Activated CD8-positive, alpha-beta T cell treated with anti-CD3 and anti-CD28 coated beads, Interleukin-2, amount 10 ng/mL, durations not matched to agents 7 days and 5 days (primary cell): ENCODE measurements around the gene GNG8. TPM values are rescaled to one million over a fixed set of nuclear protein-coding genes. Genes with fewer than 3 reads are reported as not detected.

Experiments
- ATAC-seq: fragments of 150-1000 bp; cut with Tn5 transposase; one replicate; pipeline ENCODE4 v1.10.0; 2021; ENCODE audit warnings: moderate library complexity
- CTCF ChIA-PET: fragments of 350-600 bp; sonication (Branson Sonifier 250); formaldehyde crosslinking; loops from one replicate; lab custom pipeline; 2021; ENCODE audit warnings: antibody characterized with exemption; lab: Charles Lee
- POLR2A ChIA-PET: fragments of 350-600 bp; sonication (Branson Sonifier 250); formaldehyde crosslinking; loops from one replicate; lab custom pipeline; 2021; ENCODE audit warnings: antibody characterized with exemption; lab: Charles Lee
- DNase-seq: peaks from one replicate; pipeline ENCODE4 v3.0.0-alpha.2; 2020
- H3K27ac Mint-ChIP-seq: one replicate; pipeline ENCODE4 v1.8.0; 2021; ENCODE audit warnings: mild to moderate bottlenecking, mixed read lengths
- H3K27me3 Mint-ChIP-seq: one replicate; pipeline ENCODE4 v1.8.0; 2021; ENCODE audit warnings: low read depth, mixed read lengths
- H3K36me3 Mint-ChIP-seq: one replicate; pipeline ENCODE4 v1.8.0; 2021; ENCODE audit warnings: low read depth, mixed read lengths
- H3K4me1 Mint-ChIP-seq: one replicate; pipeline ENCODE4 v1.8.0; 2021; ENCODE audit warnings: low read depth, mixed read lengths
- H3K4me3 Mint-ChIP-seq: one replicate; pipeline ENCODE4 v1.8.0; 2021; ENCODE audit warnings: mild to moderate bottlenecking, mixed read lengths
- H3K9me3 Mint-ChIP-seq: one replicate; pipeline ENCODE4 v1.8.0; 2022; ENCODE audit warnings: mixed read lengths; ENCODE audit not compliant: insufficient read depth
- total RNA-seq, 2 experiments: library from RNA; stranded (reverse); gene quantifications; one replicate each; pipeline ENCODE4 v1.2.3, GENCODE V29; 2021

GNG8 gene
- total RNA-seq, 2 experiments from 2014 or later, result not detected

- ChIA-PET POLR2A (interaction anchor here (0.7 to 2.6 kb wide), 2 partner anchors 9 to 252 kb away, joined by 3 to 11 read pairs; no protein-coding TSS in a partner anchor), CTCF (interaction anchor here (0.9 to 1.4 kb wide), 2 partner anchors 8 to 54 kb away, joined by 3 read pairs; no protein-coding TSS in a partner anchor)
- H3K27ac Mint-ChIP-seq, result no peak overlapping the region
- H3K4me3 Mint-ChIP-seq, result no peak overlapping the region
- ATAC-seq (no peak), DNase-seq (no peak)
- no peaks in the 10 kb centered on the region for H3K27me3 Mint-ChIP-seq
- peaks cover 76% of the 10 kb centered on the region for H3K4me1 Mint-ChIP-seq
- H3K9me3 Mint-ChIP-seq, result no peaks in the 10 kb centered on the region
- H3K36me3 Mint-ChIP-seq, result peaks cover 74% of the 10 kb centered on the region
Measured at GRCh38 chr19:46608178-46608577, 27.8 kb downstream of the GNG8 start.

GRCh38 chr19:46607448-46607841, 28.6 kb downstream of the GNG8 start:
- Mint-ChIP-seq H3K27me3 (no peaks in the 10 kb centered on the region), H3K4me3 (no peak overlapping the region), H3K36me3 (peaks cover 79% of the 10 kb centered on the region), H3K4me1 (peaks cover 78% of the 10 kb centered on the region), H3K9me3 (no peaks in the 10 kb centered on the region), H3K27ac (peak overlapping the region; percentile 44)
- DNase-seq (no peak), ATAC-seq (no peak)
- POLR2A ChIA-PET, result interaction anchor here (0.7 to 2.6 kb wide), 4 partner anchors 10 to 253 kb away, joined by 3 to 11 read pairs (median 3); no protein-coding TSS in a partner anchor
- CTCF ChIA-PET, result interaction anchor here (1.1 to 2.9 kb wide), 2 partner anchors 12 to 54 kb away, joined by 3 to 20 read pairs; partner anchors contain the start of gene DACT3

- ChIA-PET POLR2A (interaction anchor here (0.8 to 2.6 kb wide), 6 partner anchors 11 to 108 kb away, joined by 3 to 11 read pairs (median 4); partner anchors contain the start of gene DACT3), CTCF (interaction anchor here (1.1 to 2.9 kb wide), 4 partner anchors 8 to 78 kb away, joined by 3 to 20 read pairs (median 4); partner anchors contain the start of gene DACT3)
- H3K27me3 Mint-ChIP-seq, result no peaks in the 10 kb centered on the region
- no peaks in the 10 kb centered on the region for H3K9me3 Mint-ChIP-seq
- no peak for ATAC-seq
- peaks cover 77% of the 10 kb centered on the region for H3K4me1 Mint-ChIP-seq
- H3K4me3 Mint-ChIP-seq, result no peak overlapping the region
- H3K27ac Mint-ChIP-seq, result no peak overlapping the region
- H3K36me3 Mint-ChIP-seq, result peaks cover 83% of the 10 kb centered on the region
- no peak for DNase-seq
Measured at GRCh38 chr19:46606681-46607447, 29.1 kb downstream of the GNG8 start.

- POLR2A ChIA-PET, result interaction anchor here (1.2 to 2.3 kb wide), 4 partner anchors 14 to 109 kb away, joined by 3 to 9 read pairs (median 4); partner anchors contain the start of gene DACT3
- CTCF ChIA-PET, result interaction anchor here (1.2 to 2.9 kb wide), 3 partner anchors 9 to 77 kb away, joined by 3 to 20 read pairs (median 4); partner anchors contain the start of gene DACT3
- H3K27me3 Mint-ChIP-seq, result no peaks in the 10 kb centered on the region
- ATAC-seq (no peak), DNase-seq (no peak)
- peaks cover 68% of the 10 kb centered on the region for H3K4me1 Mint-ChIP-seq
- H3K27ac Mint-ChIP-seq, result peak overlapping the region; percentile 68
- H3K9me3 Mint-ChIP-seq, result no peaks in the 10 kb centered on the region
- no peak overlapping the region for H3K4me3 Mint-ChIP-seq
- H3K36me3 Mint-ChIP-seq, result peaks cover 82% of the 10 kb centered on the region
Measured at GRCh38 chr19:46606019-46606418, 30.0 kb downstream of the GNG8 start.

- CTCF ChIA-PET, result interaction anchor here (1.0 to 2.9 kb wide), 4 partner anchors 9 to 76 kb away, joined by 3 to 20 read pairs (median 4); partner anchors contain the start of gene DACT3
- Mint-ChIP-seq H3K9me3 (no peaks in the 10 kb centered on the region), H3K36me3 (peaks cover 77% of the 10 kb centered on the region), H3K4me1 (peaks cover 62% of the 10 kb centered on the region), H3K27ac (peak overlapping the region; percentile 68), H3K27me3 (no peaks in the 10 kb centered on the region), H3K4me3 (no peak overlapping the region)
- no peak for ATAC-seq
- POLR2A ChIA-PET, result interaction anchor here (0.6 to 2.3 kb wide), 6 partner anchors 8 to 109 kb away, joined by 3 to 9 read pairs (median 4); no protein-coding TSS in a partner anchor
- DNase-seq, result no peak
Measured at GRCh38 chr19:46605356-46605821, 30.6 kb downstream of the GNG8 start.

- ChIA-PET CTCF (interaction anchor here (1.0 to 2.9 kb wide), 2 partner anchors 10 to 57 kb away, joined by 5 to 20 read pairs; partner anchors contain the start of gene DACT3), POLR2A (interaction anchor here (1.1 to 2.3 kb wide), 4 partner anchors 9 to 82 kb away, joined by 4 to 9 read pairs (median 4); no protein-coding TSS in a partner anchor)
- ATAC-seq (no peak), DNase-seq (no peak)
- peaks cover 62% of the 10 kb centered on the region for H3K4me1 Mint-ChIP-seq
- H3K4me3 Mint-ChIP-seq, result no peak overlapping the region
- H3K27ac Mint-ChIP-seq, result no peak overlapping the region
- no peaks in the 10 kb centered on the region for H3K9me3 Mint-ChIP-seq
- no peaks in the 10 kb centered on the region for H3K27me3 Mint-ChIP-seq
- H3K36me3 Mint-ChIP-seq, result peaks cover 75% of the 10 kb centered on the region
Measured at GRCh38 chr19:46604781-46605355, 31.1 kb downstream of the GNG8 start.

- peak overlapping the region; percentile 100 for H3K27ac Mint-ChIP-seq
- ChIA-PET POLR2A (interaction anchor here (0.7 to 4.1 kb wide), 4 partner anchors 7 to 66 kb away, joined by 3 to 84 read pairs (median 16); no protein-coding TSS in a partner anchor), CTCF (interaction anchor here (0.9 to 6.7 kb wide), 4 partner anchors 9 to 58 kb away, joined by 3 to 84 read pairs (median 21); partner anchors contain the start of gene DACT3)
- H3K27me3 Mint-ChIP-seq, result peaks cover 2% of the 10 kb centered on the region
- H3K4me3 Mint-ChIP-seq, result peak overlapping the region; percentile 100
- H3K4me1 Mint-ChIP-seq, result peaks cover 56% of the 10 kb centered on the region
- peaks cover 5% of the 10 kb centered on the region for H3K9me3 Mint-ChIP-seq
- H3K36me3 Mint-ChIP-seq, result peaks cover 66% of the 10 kb centered on the region
- ATAC-seq (no peak), DNase-seq (no peak)
Measured at GRCh38 chr19:46603752-46604231, 32.2 kb downstream of the GNG8 start.

- ATAC-seq, result no peak
- peak overlapping the region; percentile 100 for H3K27ac Mint-ChIP-seq
- H3K4me3 Mint-ChIP-seq, result peak overlapping the region; percentile 100
- DNase-seq, result no peak
- CTCF ChIA-PET, result interaction anchor here (0.9 to 6.7 kb wide), 4 partner anchors 9 to 58 kb away, joined by 3 to 84 read pairs (median 21); partner anchors contain the start of gene DACT3
- POLR2A ChIA-PET, result interaction anchor here (0.7 to 4.1 kb wide), 6 partner anchors 8 to 80 kb away, joined by 3 to 84 read pairs (median 8); no protein-coding TSS in a partner anchor
- peaks cover 3% of the 10 kb centered on the region for H3K27me3 Mint-ChIP-seq
- H3K36me3 Mint-ChIP-seq, result peaks cover 65% of the 10 kb centered on the region
- peaks cover 53% of the 10 kb centered on the region for H3K4me1 Mint-ChIP-seq
- peaks cover 11% of the 10 kb centered on the region for H3K9me3 Mint-ChIP-seq
Measured at GRCh38 chr19:46603195-46603637, 32.8 kb downstream of the GNG8 start.

GRCh38 chr19:46602392-46603194, 33.4 kb downstream of the GNG8 start:
- H3K27me3 Mint-ChIP-seq, result peaks cover 3% of the 10 kb centered on the region
- DNase-seq, result peak; percentile 52
- H3K9me3 Mint-ChIP-seq, result peaks cover 17% of the 10 kb centered on the region
- peaks cover 47% of the 10 kb centered on the region for H3K4me1 Mint-ChIP-seq
- peak; percentile 18 for ATAC-seq
- peaks cover 64% of the 10 kb centered on the region for H3K36me3 Mint-ChIP-seq
- H3K27ac Mint-ChIP-seq, result peak overlapping the region; percentile 100
- peak overlapping the region; percentile 100 for H3K4me3 Mint-ChIP-seq
- ChIA-PET POLR2A (interaction anchor here (0.8 to 4.1 kb wide), 15 partner anchors 8 to 509 kb away, joined by 3 to 84 read pairs (median 8); partner anchors contain the start of genes DACT3 and PPP5C), CTCF (interaction anchor here (0.6 to 6.7 kb wide), 7 partner anchors 10 to 80 kb away, joined by 3 to 84 read pairs (median 5); partner anchors contain the start of gene DACT3)
